Fibroblast of skin of right quadriceps (primary cell): ENCODE results near the gene PLEKHA6.
"Not testable (repeated sequence)": the region's sequence is repeated elsewhere in the genome, so short reads cannot be mapped to it uniquely, and the experiment has no call there.

Experiments
- DNase-seq: peaks from one replicate; pipeline ENCODE4 v3.0.0-alpha.2; 2013

The PLEKHA6 gene

GRCh38 chr1:204258213-204259115 is 101.3 kb downstream of the PLEKHA6 start:
- peak; percentile 52 for DNase-seq

GRCh38 chr1:204257446-204257845 is 102.3 kb downstream of the PLEKHA6 start:
- DNase-seq = no peak

GRCh38 chr1:204256531-204256930 is 103.2 kb downstream of the PLEKHA6 start:
- DNase-seq = no peak

- DNase-seq = peak; percentile 33
Observed at GRCh38 chr1:204255966-204256365, 103.8 kb downstream of the PLEKHA6 start.

GRCh38 chr1:204255225-204255624 is 104.5 kb downstream of the PLEKHA6 start:
- DNase-seq = no peak

GRCh38 chr1:204254031-204254661 is 105.6 kb downstream of the PLEKHA6 start:
- peak; percentile 31 for DNase-seq

- DNase-seq = no peak
Observed at GRCh38 chr1:204251926-204252689, 107.6 kb downstream of the PLEKHA6 start.

GRCh38 chr1:204251286-204251685 is 108.4 kb downstream of the PLEKHA6 start:
- DNase-seq = no peak

GRCh38 chr1:204250428-204251030 is 109.2 kb downstream of the PLEKHA6 start:
- no peak for DNase-seq

GRCh38 chr1:204249736-204250427 is 109.8 kb downstream of the PLEKHA6 start:
- no peak for DNase-seq

- no peak for DNase-seq
Observed at GRCh38 chr1:204248954-204249353, 110.8 kb downstream of the PLEKHA6 start.

GRCh38 chr1:204246876-204247275 is 112.9 kb downstream of the PLEKHA6 start:
- no peak for DNase-seq

GRCh38 chr1:204242920-204243319 is 116.8 kb downstream of the PLEKHA6 start:
- DNase-seq = no peak

- no peak for DNase-seq
Observed at GRCh38 chr1:204241914-204242313, 117.8 kb downstream of the PLEKHA6 start.

- DNase-seq = no peak
Observed at GRCh38 chr1:204241050-204241449, 118.7 kb downstream of the PLEKHA6 start.

- DNase-seq = no peak
Observed at GRCh38 chr1:204240233-204240632, 119.5 kb downstream of the PLEKHA6 start.

GRCh38 chr1:204239401-204239800 is 120.3 kb downstream of the PLEKHA6 start:
- not testable (repeated sequence) for DNase-seq

- not testable (repeated sequence) for DNase-seq
Observed at GRCh38 chr1:204238520-204238919, 121.2 kb downstream of the PLEKHA6 start.

- not testable (repeated sequence) for DNase-seq
Observed at GRCh38 chr1:204237515-204237914, 122.2 kb downstream of the PLEKHA6 start.

- DNase-seq = peak; percentile 71
Observed at GRCh38 chr1:204232526-204232925, 127.2 kb downstream of the PLEKHA6 start.

- no peak for DNase-seq
Observed at GRCh38 chr1:204230211-204230610, 129.5 kb downstream of the PLEKHA6 start.

GRCh38 chr1:204228896-204229295 is 130.8 kb downstream of the PLEKHA6 start:
- no peak for DNase-seq
